Endothelial cell of umbilical vein (primary cell): Measurements from ENCODE around the gene DSCAML1. TPM values are rescaled to one million over a fixed set of nuclear protein-coding genes. Genes with fewer than 3 reads are reported as not detected.

Experiments used
- BruUV-seq: library from RNA; stranded (reverse); fragments of 400-500 nt; replicated peaks from 2 replicates; lab custom pipeline; 2021; lab: Mats Ljungman, UMichigan
- CTCF ChIA-PET: fragments of 300-600, 350-600 bp; sonication (Branson Sonifier 250); formaldehyde crosslinking; loops from one replicate; lab custom pipeline; 2021; ENCODE audit warnings: antibody characterized with exemption, inconsistent platforms; lab: Charles Lee
- POLR2A ChIA-PET: fragments of 300-600, 350-600 bp; sonication (Branson Sonifier 250); formaldehyde crosslinking; loops from one replicate; lab custom pipeline; 2021; ENCODE audit warnings: antibody characterized with exemption, inconsistent platforms; lab: Charles Lee
- DNase-seq: peaks from one replicate; pipeline ENCODE4 v3.0.0-alpha.2; 2011; ENCODE audit warnings: low read depth, low spot score
- FAIRE-seq: peaks from 2 replicates; lab custom pipeline; 2011; peaks lifted over from hg19 to GRCh38; lab: Jason Lieb, UNC
- H2AFZ ChIP-seq: 2 replicates; pipeline ENCODE4 v1.6.0; 2012; ENCODE audit warnings: low read depth, low read length, control low read depth, inconsistent platforms
- H3K27ac ChIP-seq: 2 replicates; pipeline ENCODE4 v1.5.1; 2011; ENCODE audit warnings: low read depth, mild to moderate bottlenecking, control low read depth, low read length, moderate library complexity; ENCODE audit not compliant: insufficient read depth
- H3K27me3 ChIP-seq, 2 experiments: 2 replicates each; pipeline versions ENCODE4 v1.6.0 to v1.6.1; 2011; ENCODE audit warnings: low read length in 2 of 2, mixed read lengths in 1 of 2; ENCODE audit not compliant: control insufficient read depth in 2 of 2, insufficient read depth in 2 of 2
- H3K36me3 ChIP-seq, 2 experiments: 2 replicates in 1 of 2; 3 replicates in 1 of 2; pipeline ENCODE4 v1.5.1; 2011; ENCODE audit warnings: low read length in 2 of 2, mild to moderate bottlenecking in 1 of 2, moderate library complexity in 1 of 2; ENCODE audit not compliant: control insufficient read depth in 2 of 2, insufficient read depth in 2 of 2; ENCODE audit errors: extremely low read depth in 1 of 2
- H3K4me1 ChIP-seq: 3 replicates; pipeline ENCODE4 v1.5.1; 2011; ENCODE audit warnings: mild to moderate bottlenecking, low read length; ENCODE audit not compliant: control insufficient read depth, insufficient read depth; ENCODE audit errors: extremely low read depth
- H3K4me2 ChIP-seq: 2 replicates; pipeline ENCODE4 v1.6.1; 2011; ENCODE audit warnings: low read length, control low read depth, mixed read lengths; ENCODE audit not compliant: insufficient read depth
- H3K4me3 ChIP-seq, 3 experiments: fragments of 200-600 bp in 1 of 3; sonication (generic), shearing (Covaris generic) in 1 of 3; replicated peaks in 1 of 3; 2 replicates each; pipeline ENCODE4 v1.5.1; 2011 to 2016; ENCODE audit warnings: control low read depth in 3 of 3, low read length in 3 of 3, mild to moderate bottlenecking in 2 of 3, inconsistent platforms in 1 of 3, low read depth in 1 of 3, moderate library complexity in 1 of 3; ENCODE audit not compliant: insufficient read depth in 1 of 3
- H3K79me2 ChIP-seq: 2 replicates; pipeline ENCODE4 v1.6.0; 2012; ENCODE audit warnings: low read length, inconsistent platforms; ENCODE audit not compliant: control insufficient read depth, insufficient read depth
- H3K9ac ChIP-seq: replicated peaks from 2 replicates; pipeline ENCODE3; 2011; ENCODE audit warnings: low read length, control low read depth; ENCODE audit not compliant: insufficient read depth; ENCODE audit errors: extremely low read depth
- H3K9me1 ChIP-seq: replicated peaks from 3 replicates; pipeline ENCODE4 v1.6.0; 2011; ENCODE audit warnings: mild to moderate bottlenecking, low read length; ENCODE audit not compliant: control insufficient read depth, insufficient read depth; ENCODE audit errors: extremely low read depth
- H3K9me3 ChIP-seq: replicated peaks from 2 replicates; pipeline ENCODE4 v1.5.1; 2012; ENCODE audit warnings: low read length, inconsistent platforms; ENCODE audit not compliant: control insufficient read depth, insufficient read depth
- H4K20me1 ChIP-seq: replicated peaks from 2 replicates; pipeline ENCODE3; 2011; ENCODE audit warnings: mild to moderate bottlenecking, low read length; ENCODE audit not compliant: control insufficient read depth, insufficient read depth; ENCODE audit errors: extremely low read depth
- EZH2 ChIP-seq: IDR thresholded peaks from 2 replicates; pipeline ENCODE4 v1.6.1; 2012; ENCODE audit warnings: borderline replicate concordance, low read depth, mild to moderate bottlenecking, moderate library complexity, low read length, inconsistent platforms; ENCODE audit not compliant: severe bottlenecking
- FOS ChIP-seq: IDR thresholded peaks from 2 replicates; pipeline ENCODE4 v1.6.1; 2011; ENCODE audit warnings: mild to moderate bottlenecking, low read length, moderate library complexity, borderline replicate concordance; ENCODE audit not compliant: insufficient read depth
- GATA2 ChIP-seq: IDR thresholded peaks from 2 replicates; pipeline ENCODE4 v1.7.0; 2011; ENCODE audit warnings: low read depth, mild to moderate bottlenecking, moderate library complexity, mixed read lengths, low read length; ENCODE audit not compliant: insufficient read length, insufficient read depth
- JUN ChIP-seq: IDR thresholded peaks from 2 replicates; pipeline ENCODE4 v1.6.1; 2011; ENCODE audit warnings: borderline replicate concordance, low read depth; ENCODE audit not compliant: insufficient read length, insufficient read depth
- MYC ChIP-seq: IDR thresholded peaks from one replicate; pipeline ENCODE4 v1.6.1; 2011; ENCODE audit warnings: mild to moderate bottlenecking, low read depth, low read length
- POLR2A ChIP-seq: IDR thresholded peaks from 2 replicates; pipeline ENCODE4 v1.6.1; 2012; ENCODE audit warnings: low read depth, mild to moderate bottlenecking, control low read depth, low read length
- POLR2AphosphoS5 ChIP-seq: IDR thresholded peaks from 2 replicates; pipeline ENCODE4 v1.6.1; 2012; ENCODE audit warnings: low read depth, mild to moderate bottlenecking, control low read depth, low read length, moderate library complexity; ENCODE audit not compliant: insufficient read depth
- dilution Hi-C: fragments of 300-500 bp; cut with MboI; formaldehyde crosslinking; loops from one replicate; pipeline ENCODE4 v1.15.0; 2019; ENCODE audit warnings: low sequenced_read_pairs; ENCODE audit not compliant: extremely low pct_ligation_motif_present
- intact Hi-C: fragments of 100-400 bp; cut with micrococcal nuclease; formaldehyde crosslinking; loops from one replicate; pipeline ENCODE4 v1.10.0; 2022
- polyA plus RNA-seq, 4 experiments: library from polyadenylated mRNA; depleted of rRNA in 3 of 4; stranded (reverse) in 3 of 4; unstranded in 1 of 4; fragments of >200 nt; gene quantifications; 2 replicates each; pipeline versions ENCODE4 v1.2.1 to v1.2.3, GENCODE V29; 2011 to 2012; ENCODE audit warnings: missing spikeins in 1 of 4
- total RNA-seq: library from RNA; stranded (reverse); gene quantifications from 2 replicates; pipeline ENCODE4 v1.2.3, GENCODE V29; 2021
- TF ChIP-seq, protein P1 (sequence below), 2 donors: IDR thresholded peaks; 1 replicate in 1 of 2; 2 replicates in 1 of 2; pipeline ENCODE4 v1.5.1; 2011; ENCODE audit warnings: low read length in 2 of 2, mild to moderate bottlenecking in 2 of 2, moderate library complexity in 2 of 2, control low read depth in 1 of 2, inconsistent platforms in 1 of 2, low read depth in 1 of 2; ENCODE audit not compliant: insufficient read depth in 1 of 2; ENCODE audit errors: extremely low read depth in 1 of 2
- TF ChIP-seq, protein P2 (sequence below): IDR thresholded peaks from 2 replicates; pipeline ENCODE4 v1.6.1; 2011; ENCODE audit not compliant: insufficient read depth, insufficient read length

The DSCAML1 gene
- total and polyA plus RNA-seq, 2 donors (not counting 3 experiments of a cell fraction or from before 2014, with no cell fraction given), result not detected

DNA sequence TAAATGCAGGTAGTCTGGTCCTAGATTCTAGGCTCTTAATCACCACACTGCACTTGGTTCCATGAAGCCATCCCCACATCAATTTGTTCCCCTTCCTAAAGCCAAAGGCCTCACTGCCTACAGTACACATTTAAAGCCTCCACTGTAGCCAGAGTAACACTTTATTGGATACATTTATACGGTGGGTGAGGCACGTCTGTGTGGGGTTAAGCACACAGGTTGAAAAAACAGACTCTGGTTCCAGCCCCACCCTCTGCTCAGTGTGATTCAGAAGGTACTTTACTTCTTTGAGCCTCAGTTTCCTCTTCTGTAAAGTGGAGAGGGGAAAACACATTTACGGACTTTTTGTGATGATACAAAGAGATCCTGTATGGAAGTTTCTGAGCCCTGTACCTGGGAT is 22.5 kb downstream of the DSCAML1 start:
- H3K9me1 ChIP-seq, result no peaks in the 10 kb centered on the region
- no peaks in the 10 kb centered on the region for H3K4me1 ChIP-seq
- no TSS peak for BruUV-seq
- no peaks in the 10 kb centered on the region for H3K36me3 ChIP-seq
- H3K4me3 ChIP-seq, result no peak overlapping the region
- H3K27me3 ChIP-seq, result no peaks in the 10 kb centered on the region
- dilution Hi-C loops (no loop called here), intact Hi-C loops (no loop called here)
- no peak overlapping the region for H3K27ac ChIP-seq
- DNase-seq (no peak), FAIRE-seq (no peak)
- ChIA-PET POLR2A (no interaction called here), CTCF (interaction anchor here (1.0 kb wide), 1 partner anchor 33 kb away, joined by 3 read pairs; no protein-coding TSS in a partner anchor)
- no peaks in the 10 kb centered on the region for H3K79me2 ChIP-seq
- H3K9me3 ChIP-seq, result no peaks in the 10 kb centered on the region
- H3K9ac ChIP-seq, result no peak overlapping the region
- no peaks in the 10 kb centered on the region for H4K20me1 ChIP-seq
- no peak overlapping the region for H3K4me2 ChIP-seq
- TF ChIP-seq POLR2A, result no peak
- TF ChIP-seq EZH2, result no peak
- no peak for TF ChIP-seq POLR2AphosphoS5
- TF ChIP-seq, protein P1, sequence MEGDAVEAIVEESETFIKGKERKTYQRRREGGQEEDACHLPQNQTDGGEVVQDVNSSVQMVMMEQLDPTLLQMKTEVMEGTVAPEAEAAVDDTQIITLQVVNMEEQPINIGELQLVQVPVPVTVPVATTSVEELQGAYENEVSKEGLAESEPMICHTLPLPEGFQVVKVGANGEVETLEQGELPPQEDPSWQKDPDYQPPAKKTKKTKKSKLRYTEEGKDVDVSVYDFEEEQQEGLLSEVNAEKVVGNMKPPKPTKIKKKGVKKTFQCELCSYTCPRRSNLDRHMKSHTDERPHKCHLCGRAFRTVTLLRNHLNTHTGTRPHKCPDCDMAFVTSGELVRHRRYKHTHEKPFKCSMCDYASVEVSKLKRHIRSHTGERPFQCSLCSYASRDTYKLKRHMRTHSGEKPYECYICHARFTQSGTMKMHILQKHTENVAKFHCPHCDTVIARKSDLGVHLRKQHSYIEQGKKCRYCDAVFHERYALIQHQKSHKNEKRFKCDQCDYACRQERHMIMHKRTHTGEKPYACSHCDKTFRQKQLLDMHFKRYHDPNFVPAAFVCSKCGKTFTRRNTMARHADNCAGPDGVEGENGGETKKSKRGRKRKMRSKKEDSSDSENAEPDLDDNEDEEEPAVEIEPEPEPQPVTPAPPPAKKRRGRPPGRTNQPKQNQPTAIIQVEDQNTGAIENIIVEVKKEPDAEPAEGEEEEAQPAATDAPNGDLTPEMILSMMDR (IDR thresholded peaks at IDR 0.05; ENCODE audit: extremely low read depth in 1 of 2, insufficient read depth in 1 of 2, low read depth in 1 of 2, low read length in 2 of 2), result no peak
- TF ChIP-seq MYC, result no peak
- TF ChIP-seq, protein P2, sequence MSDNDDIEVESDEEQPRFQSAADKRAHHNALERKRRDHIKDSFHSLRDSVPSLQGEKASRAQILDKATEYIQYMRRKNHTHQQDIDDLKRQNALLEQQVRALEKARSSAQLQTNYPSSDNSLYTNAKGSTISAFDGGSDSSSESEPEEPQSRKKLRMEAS, result no peak
- no peak for TF ChIP-seq FOS
- no peak for TF ChIP-seq GATA2
- no peak for TF ChIP-seq JUN
- no peak overlapping the region for H2AFZ ChIP-seq
